Esophagus muscularis mucosa (tissue), 3 donors: ENCODE measurements around the gene KCTD21.

Source experiments
- CTCF ChIP-seq, 3 experiments: fragments of 200-600 bp in 2 of 3; fragments of 450-650 bp in 1 of 3; sonication (generic) in 2 of 3; IDR thresholded peaks; one replicate each; pipeline ENCODE4 v1.5.1; 2017 to 2019; ENCODE audit warnings: antibody characterized with exemption in 3 of 3, mild to moderate bottlenecking in 2 of 3, moderate library complexity in 1 of 3
- POLR2A ChIP-seq: fragments of 450-650 bp; IDR thresholded peaks from one replicate; pipeline ENCODE4 v1.6.1; 2017; ENCODE audit warnings: antibody characterized with exemption, moderate library complexity, mild to moderate bottlenecking, low read depth
- POLR2AphosphoS5 ChIP-seq, 2 donors: sonication (generic); formaldehyde crosslinking; IDR thresholded peaks; one replicate each; pipeline ENCODE4 v1.6.1; 2017; ENCODE audit warnings: antibody characterized with exemption in 2 of 2

GRCh38 chr11:78227921-78228320 lies 39.5 kb upstream of the KCTD21 start:
- no peak for TF ChIP-seq CTCF (IDR thresholded peaks at IDR 0.05)
- TF ChIP-seq POLR2A, result no peak
- no peak for TF ChIP-seq POLR2AphosphoS5 (IDR thresholded peaks at IDR 0.05)
